K562 (cell line): ENCODE data around the gene MTG1. TPM values are rescaled to one million over a fixed set of nuclear protein-coding genes. Genes with fewer than 3 reads are reported as not detected.
A peak's percentile ranks its signal among the peaks of the same experiment; 100 is the strongest.

Source experiments
- DNMT1 ChIP-seq: fragments of 450-650 bp; IDR thresholded peaks from 2 replicates; pipeline ENCODE4 v1.6.1; 2016; ENCODE audit warnings: antibody characterized with exemption, mild to moderate bottlenecking
- GABPA ChIP-seq: fragments of 200-800 bp; sonication (Bioruptor generic); conservative IDR thresholded peaks from 2 replicates; pipeline ENCODE4 v1.6.1; 2016; ENCODE audit warnings: low read depth, missing genetic modification characterization, missing compliant biosample characterization
- HMBOX1 ChIP-seq: sonication (generic); IDR thresholded peaks from 2 replicates; pipeline ENCODE4 v1.6.1; 2016
- MBD1 ChIP-seq: fragments of 250-450 bp; sonication (Bioruptor Pico); IDR thresholded peaks from 2 replicates; pipeline ENCODE4 v1.8.0; 2022; ENCODE audit warnings: inconsistent platforms
- MEIS2 ChIP-seq: fragments of 450-650 bp; IDR thresholded peaks from 2 replicates; pipeline ENCODE4 v1.6.1; 2014; ENCODE audit warnings: mild to moderate bottlenecking; ENCODE audit not compliant: partially characterized antibody
- MNT ChIP-seq, 2 experiments: fragments of 450-650 bp; conservative IDR thresholded peaks; 2 replicates each; pipeline ENCODE4 v1.6.1; 2017; ENCODE audit warnings: mild to moderate bottlenecking in 2 of 2, moderate library complexity in 2 of 2
- MTA2 ChIP-seq: fragments of 450-650 bp; IDR thresholded peaks from 2 replicates; pipeline ENCODE4 v1.6.1; 2016; ENCODE audit warnings: low read depth
- NFIC ChIP-seq: fragments of 450-650 bp; IDR thresholded peaks from 2 replicates; pipeline ENCODE4 v1.6.1; 2017; ENCODE audit warnings: mild to moderate bottlenecking, inconsistent platforms
- NR2C1 ChIP-seq, 2 experiments: fragments of 450-650 bp; IDR thresholded peaks; 2 replicates each; pipeline ENCODE4 v1.6.1; 2017; ENCODE audit warnings: mild to moderate bottlenecking in 2 of 2, antibody characterized with exemption in 1 of 2, inconsistent platforms in 1 of 2, missing compliant biosample characterization in 1 of 2, missing genetic modification characterization in 1 of 2
- NR2C2 ChIP-seq, 2 experiments: fragments of 200-800 bp in 1 of 2; sonication (Bioruptor generic) in 1 of 2; sonication (generic) in 1 of 2; formaldehyde crosslinking in 1 of 2; IDR thresholded peaks; 2 replicates each; pipeline versions ENCODE4 v1.6.1 to v1.8.0; 2016 to 2022; ENCODE audit warnings: mild to moderate bottlenecking in 1 of 2, missing compliant biosample characterization in 1 of 2, missing genetic modification characterization in 1 of 2, missing genetic modification reagents in 1 of 2
- PKNOX1 ChIP-seq: fragments of 450-650 bp; IDR thresholded peaks from 2 replicates; pipeline ENCODE4 v1.6.1; 2016
- POLR3G ChIP-seq: IDR thresholded peaks from 2 replicates; pipeline ENCODE4 v1.6.1; 2011; ENCODE audit not compliant: insufficient read length, insufficient replicate concordance; ENCODE audit errors: extremely low read depth
- PRPF4 ChIP-seq: fragments of 200-400 bp; formaldehyde crosslinking; IDR thresholded peaks from one replicate; pipeline ENCODE4 v1.6.1; 2017; ENCODE audit warnings: low read length, low read depth, mild to moderate bottlenecking; ENCODE audit not compliant: insufficient read depth, poor library complexity, severe bottlenecking
- RFX7 ChIP-seq: fragments of 250-450 bp; sonication (Bioruptor Pico); IDR thresholded peaks from 2 replicates; pipeline ENCODE4 v1.5.1; 2021; ENCODE audit warnings: mild to moderate bottlenecking
- SUPT5H ChIP-seq: fragments of 450-650 bp; IDR thresholded peaks from 2 replicates; pipeline ENCODE4 v1.6.1; 2016
- TFAM ChIP-seq: fragments of 250-450 bp; sonication (Bioruptor Pico); conservative IDR thresholded peaks from 2 replicates; pipeline ENCODE4 v1.5.0; 2021; ENCODE audit warnings: mild to moderate bottlenecking, moderate library complexity
- TOE1 ChIP-seq, 2 experiments: fragments of 450-650 bp in 1 of 2; sonication (generic) in 1 of 2; formaldehyde crosslinking in 1 of 2; IDR thresholded peaks; 2 replicates each; pipeline versions ENCODE4 v1.7.1 to v1.8.0; 2016 to 2022; ENCODE audit warnings: borderline replicate concordance in 2 of 2, mild to moderate bottlenecking in 2 of 2, antibody characterized with exemption in 1 of 2, inconsistent platforms in 1 of 2, low read depth in 1 of 2, missing genetic modification reagents in 1 of 2, moderate library complexity in 1 of 2
- ZNF239 ChIP-seq: fragments of 250-450 bp; sonication (Bioruptor Pico); IDR thresholded peaks from 2 replicates; pipeline ENCODE4 v1.4.0; 2020; ENCODE audit warnings: mild to moderate bottlenecking
- ZNF274 ChIP-seq: IDR thresholded peaks from 2 replicates; pipeline ENCODE4 v1.6.1; 2011; ENCODE audit warnings: low read depth, mild to moderate bottlenecking, low read length, moderate library complexity, borderline replicate concordance
- ZNF41 ChIP-seq: fragments of 250-450 bp; sonication (Bioruptor Pico); conservative IDR thresholded peaks from 2 replicates; pipeline ENCODE4 v1.4.0; 2020; ENCODE audit warnings: mild to moderate bottlenecking
- ZNF76 ChIP-seq: fragments of 250-450 bp; sonication (Bioruptor Pico); IDR thresholded peaks from 2 replicates; pipeline ENCODE4 v1.4.0; 2020; ENCODE audit warnings: mild to moderate bottlenecking, moderate library complexity, borderline replicate concordance
- ZNF780A ChIP-seq: fragments of 250-450 bp; sonication (Bioruptor Pico); IDR thresholded peaks from 2 replicates; pipeline ENCODE4 v1.5.0; 2021; ENCODE audit warnings: mild to moderate bottlenecking
- polyA plus RNA-seq, 8 experiments: library from polyadenylated mRNA; depleted of rRNA in 4 of 8; stranded (reverse) in 5 of 8; unstranded in 3 of 8; fragments of >200 nt; fragmentation: Nextera tagmentation in 2 of 8; fragmentation: Illumina TruSeq in 1 of 8; extraction: Ambion mirVana in 2 of 8; extraction: Trizol in 1 of 8; gene quantifications; 2 replicates each; pipeline versions ENCODE4 v1.2.1 to v1.2.3, GENCODE V29; 2011 to 2014; ENCODE audit warnings: inconsistent platforms in 1 of 8, missing spikeins in 1 of 8
- total RNA-seq, 7 experiments: library from RNA; depleted of rRNA in 6 of 7; stranded (reverse); fragments of >200 nt in 6 of 7; fragmentation: Illumina TruSeq in 2 of 7; extraction: Trizol in 2 of 7; gene quantifications; 2 replicates each; pipeline versions ENCODE4 v1.2.1 to v1.2.3, GENCODE V29; 2011 to 2021; ENCODE audit warnings: low replicate concordance in 1 of 7

Gene MTG1
- total and polyA plus RNA-seq, 9 of the 15 experiments (the other 6 are each of a cell fraction or from before 2014, with no cell fraction given): 2.8 to 28.2 (median 15.4) TPM

- TF ChIP-seq MNT (conservative IDR thresholded peaks at IDR 0.05) (peak; percentile 20 to 57; a peak in 2 of 4 replicates), RFX7 (CRISPR knock-in tag) (no peak), ZNF76 (CRISPR knock-in tag) (no peak), NR2C2 (CRISPR knock-in tag; IDR thresholded peaks at IDR 0.05) (no peak), NR2C2 (tag; IDR thresholded peaks at IDR 0.05) (peak; percentile 55), MBD1 (CRISPR knock-in tag) (no peak), ZNF274 (no peak), ZNF41 (CRISPR knock-in tag) (no peak), DNMT1 (0 out of 2 replicates have a peak, but pooled peaks have one; percentile 42), ZNF780A (CRISPR knock-in tag) (no peak), PRPF4 (no peak), TOE1 (IDR thresholded peaks at IDR 0.05; ENCODE audit: borderline replicate concordance) (peak; percentile 83), TOE1 (CRISPR knock-in tag; IDR thresholded peaks at IDR 0.05; ENCODE audit: borderline replicate concordance, low read depth) (no peak), PKNOX1 (no peak), MEIS2 (no peak), SUPT5H (peak; percentile 68), GABPA (tag) (peak; percentile 68), MTA2 (no peak), NFIC (peak; percentile 15; the same call in 1 of the 2 replicates), ZNF239 (CRISPR knock-in tag) (no peak), POLR3G (no peak), NR2C1 (IDR thresholded peaks at IDR 0.05) (peak; percentile 49; the same call in 1 of the 2 replicates), NR2C1 (tag; IDR thresholded peaks at IDR 0.05) (no peak), TFAM (CRISPR knock-in tag) (no peak), HMBOX1 (peak; percentile 55; the same call in 1 of the 2 replicates)
Measured at GRCh38 chr10:133388236-133388972, 5.6 kb upstream of the MTG1 start (continued).
